LNCAP (cell line): Measurements from ENCODE around the gene TNS1.

Experiments used
- TF ChIP-seq, protein P1 (sequence below): fragments of 450-650 bp; IDR thresholded peaks from 2 replicates; pipeline ENCODE4 v1.5.1; 2017; ENCODE audit warnings: mild to moderate bottlenecking

TNS1 gene

GRCh38 chr2:217971166-217971565 lies 31.6 kb downstream of the TNS1 start:
- TF ChIP-seq, protein P1, sequence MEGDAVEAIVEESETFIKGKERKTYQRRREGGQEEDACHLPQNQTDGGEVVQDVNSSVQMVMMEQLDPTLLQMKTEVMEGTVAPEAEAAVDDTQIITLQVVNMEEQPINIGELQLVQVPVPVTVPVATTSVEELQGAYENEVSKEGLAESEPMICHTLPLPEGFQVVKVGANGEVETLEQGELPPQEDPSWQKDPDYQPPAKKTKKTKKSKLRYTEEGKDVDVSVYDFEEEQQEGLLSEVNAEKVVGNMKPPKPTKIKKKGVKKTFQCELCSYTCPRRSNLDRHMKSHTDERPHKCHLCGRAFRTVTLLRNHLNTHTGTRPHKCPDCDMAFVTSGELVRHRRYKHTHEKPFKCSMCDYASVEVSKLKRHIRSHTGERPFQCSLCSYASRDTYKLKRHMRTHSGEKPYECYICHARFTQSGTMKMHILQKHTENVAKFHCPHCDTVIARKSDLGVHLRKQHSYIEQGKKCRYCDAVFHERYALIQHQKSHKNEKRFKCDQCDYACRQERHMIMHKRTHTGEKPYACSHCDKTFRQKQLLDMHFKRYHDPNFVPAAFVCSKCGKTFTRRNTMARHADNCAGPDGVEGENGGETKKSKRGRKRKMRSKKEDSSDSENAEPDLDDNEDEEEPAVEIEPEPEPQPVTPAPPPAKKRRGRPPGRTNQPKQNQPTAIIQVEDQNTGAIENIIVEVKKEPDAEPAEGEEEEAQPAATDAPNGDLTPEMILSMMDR: no peak

DNA sequence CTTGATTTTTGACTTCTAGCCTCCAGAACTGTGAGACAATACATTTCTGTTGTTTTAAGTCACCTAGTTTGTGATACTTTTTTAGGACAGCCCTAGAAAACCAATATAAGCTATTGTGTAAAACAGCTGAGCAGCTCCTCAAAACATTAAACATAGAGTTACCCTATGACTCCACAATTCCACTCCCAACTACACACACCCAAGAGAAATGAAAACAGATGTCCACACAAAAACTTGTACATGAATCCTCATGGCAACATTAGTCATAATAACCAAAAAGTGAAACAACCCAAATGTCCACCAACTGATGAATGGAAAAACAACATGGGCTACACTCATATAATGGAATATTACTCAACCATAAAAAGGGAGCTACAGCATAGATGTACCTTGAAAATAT lies 32.6 kb downstream of the TNS1 start:
- TF ChIP-seq, protein P1: no peak

GRCh38 chr2:217969588-217969987 lies 33.2 kb downstream of the TNS1 start:
- TF ChIP-seq, protein P1: no peak

DNA sequence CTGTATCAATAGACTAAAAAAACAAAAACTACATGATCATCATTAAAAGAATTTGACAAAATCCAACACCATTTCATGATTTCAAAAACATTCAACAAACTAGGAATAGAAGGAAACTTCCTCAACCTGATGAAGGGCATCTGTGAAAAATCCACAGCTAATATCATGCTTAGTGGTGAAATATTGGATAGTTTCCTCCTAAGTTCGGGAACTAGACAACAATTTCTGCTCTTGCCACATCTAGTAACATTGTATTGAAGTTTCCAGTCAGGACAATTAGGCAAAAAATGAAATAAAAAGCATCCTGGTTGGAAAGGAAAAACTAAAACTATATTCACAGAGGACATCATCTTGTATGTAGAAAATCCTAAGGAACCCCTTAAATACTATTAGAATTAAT lies 34.8 kb downstream of the TNS1 start:
- TF ChIP-seq, protein P1: no peak

DNA sequence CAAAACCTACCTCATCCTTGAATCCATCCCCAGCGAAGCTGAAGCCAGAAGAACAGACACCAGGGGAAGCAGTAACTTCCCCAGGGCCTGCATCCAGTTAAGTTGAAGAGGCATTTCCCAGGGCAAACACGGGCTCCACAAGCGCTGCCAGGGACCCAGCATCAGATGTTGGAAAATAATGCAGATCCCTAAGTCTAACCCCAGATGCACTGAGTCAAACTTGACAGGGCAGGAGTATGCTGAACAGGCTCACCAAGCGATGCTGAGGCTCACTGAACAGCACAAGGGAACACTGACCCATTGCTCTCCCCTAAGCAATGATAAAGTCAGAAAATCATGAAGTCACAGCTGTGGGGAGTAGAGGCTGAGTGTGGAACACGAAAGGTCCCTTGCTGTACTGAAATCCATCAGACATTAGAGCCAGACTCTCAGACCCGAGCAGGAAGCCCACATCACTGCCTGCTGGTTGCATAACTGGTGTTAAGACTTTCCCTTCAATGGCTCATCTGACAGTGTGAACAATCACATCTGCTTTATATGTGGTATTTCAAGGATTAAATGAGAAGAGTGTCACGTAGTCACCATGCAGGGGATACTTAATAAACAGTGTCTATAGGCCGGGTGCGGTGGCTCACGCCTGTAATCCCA lies 36.2 kb downstream of the TNS1 start:
- TF ChIP-seq, protein P1: no peak

DNA sequence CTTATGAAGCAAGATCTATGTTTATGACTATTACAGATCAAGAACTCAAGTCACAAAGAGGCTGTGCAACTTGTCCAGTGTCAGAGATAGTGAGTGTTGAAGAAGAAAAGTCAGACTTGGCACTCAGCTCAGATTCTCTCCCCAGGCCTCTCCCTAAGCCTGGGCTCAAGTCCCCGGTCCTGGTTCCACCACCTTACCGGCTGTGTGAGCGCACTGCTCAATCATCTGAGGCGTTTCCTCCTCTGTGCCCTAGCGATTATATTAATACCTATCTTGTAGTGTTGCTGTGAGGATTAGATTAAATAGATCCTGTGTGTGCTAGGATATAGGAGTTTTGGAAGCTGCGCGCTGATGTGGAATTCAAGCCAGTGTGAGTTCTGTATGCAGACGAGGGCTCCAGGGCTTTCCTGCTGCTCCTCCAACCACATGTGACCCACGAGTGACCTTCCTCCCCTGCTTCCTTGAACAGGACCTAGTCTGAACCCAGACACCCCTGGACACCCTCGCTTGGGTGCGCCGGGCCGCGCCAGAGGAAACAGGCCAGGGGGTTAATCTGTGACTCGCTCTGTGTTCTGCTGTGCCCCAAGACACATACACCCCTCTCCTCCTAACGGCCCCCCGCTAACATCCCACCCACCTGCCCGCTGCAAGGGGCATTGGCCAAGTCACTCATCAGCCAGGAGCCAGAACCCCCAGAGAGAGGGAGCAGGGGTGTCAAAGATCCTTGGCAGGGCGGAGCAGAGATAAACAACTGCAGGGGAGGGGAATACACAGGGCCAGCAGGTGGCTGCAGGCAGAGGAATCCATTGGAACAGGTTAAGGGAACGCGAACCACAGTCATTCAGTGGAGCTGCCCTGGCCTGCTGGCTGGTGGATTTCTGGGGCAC lies 38.3 kb downstream of the TNS1 start:
- TF ChIP-seq, protein P1: no peak

GRCh38 chr2:217960351-217960750 lies 42.4 kb downstream of the TNS1 start:
- TF ChIP-seq, protein P1: no peak
